GM23338 (cell line): Measurements from ENCODE around the gene PANK1.

Experiments used
- CREB1 ChIP-seq: fragments of 250-450 bp; sonication (Bioruptor Pico); IDR thresholded peaks from 2 replicates; pipeline ENCODE4 v1.5.0; 2020; ENCODE audit warnings: low read depth, mild to moderate bottlenecking, moderate library complexity
- CTCF ChIP-seq, 2 experiments: fragments of 200-600 bp in 1 of 2; sonication (generic) in 1 of 2; conservative IDR thresholded peaks; 2 replicates each; pipeline versions ENCODE4 v1.5.1 to v1.6.1; 2016 to 2017; ENCODE audit warnings: antibody characterized with exemption in 2 of 2, low read depth in 2 of 2, mild to moderate bottlenecking in 2 of 2, moderate library complexity in 1 of 2
- EZH2 ChIP-seq: fragments of 200-600 bp; sonication (generic); IDR thresholded peaks from one replicate; pipeline ENCODE4 v1.8.0; 2017; ENCODE audit warnings: antibody characterized with exemption, mild to moderate bottlenecking, low read depth; ENCODE audit not compliant: unreplicated experiment
- POLR2AphosphoS5 ChIP-seq: IDR thresholded peaks from 2 replicates; pipeline ENCODE4 v1.6.1; 2016; ENCODE audit warnings: antibody characterized with exemption, low read depth
- REST ChIP-seq: IDR thresholded peaks from one replicate; pipeline ENCODE4 v1.6.1; 2018; ENCODE audit warnings: antibody characterized with exemption; ENCODE audit not compliant: unreplicated experiment

- TF ChIP-seq EZH2 (no peak), CTCF (conservative IDR thresholded peaks at IDR 0.05; ENCODE audit: low read depth in 2 of 2) (no peak), REST (no peak), POLR2AphosphoS5 (no peak), CREB1 (CRISPR knock-in tag) (no peak)
Measured at GRCh38 chr10:89588671-89589070, 56.4 kb downstream of the PANK1 start.
